Mesendoderm (in vitro differentiated cells): ENCODE measurements around the gene EVA1B.

Experiments
- DNase-seq: peaks from one replicate; pipeline ENCODE4 v3.0.0; 2013
- H2AK5ac ChIP-seq: 2 replicates; pipeline ENCODE4 v1.6.1; 2013; ENCODE audit warnings: low read length, inconsistent platforms
- H2BK120ac ChIP-seq: 2 replicates; pipeline ENCODE4 v1.6.1; 2013; ENCODE audit warnings: low read depth, mild to moderate bottlenecking, low read length, moderate library complexity, mixed read lengths
- H2BK15ac ChIP-seq: replicated peaks from 2 replicates; pipeline ENCODE4 v1.6.1; 2013; ENCODE audit warnings: low read depth, mild to moderate bottlenecking, moderate library complexity
- H2BK5ac ChIP-seq: 2 replicates; pipeline ENCODE4 v1.6.1; 2013; ENCODE audit warnings: low read length, inconsistent platforms
- H3K18ac ChIP-seq: 2 replicates; pipeline ENCODE4 v1.6.1; 2013; ENCODE audit warnings: mild to moderate bottlenecking, low read length, mixed read lengths
- H3K23ac ChIP-seq: one replicate; pipeline ENCODE4 v1.6.1; 2013; ENCODE audit warnings: low read length
- H3K27ac ChIP-seq: 2 replicates; pipeline ENCODE4 v1.5.1; 2013; ENCODE audit warnings: low read depth, mild to moderate bottlenecking, inconsistent platforms, low read length, moderate library complexity
- H3K27me3 ChIP-seq: 2 replicates; pipeline ENCODE4 v1.6.1; 2013; ENCODE audit warnings: low read length, control low read depth, mild to moderate bottlenecking, inconsistent platforms; ENCODE audit not compliant: insufficient read depth, poor library complexity
- H3K36me3 ChIP-seq: 2 replicates; pipeline ENCODE4 v1.6.1; 2013; ENCODE audit warnings: low read length, inconsistent platforms; ENCODE audit not compliant: control insufficient read depth, insufficient read depth
- H3K4ac ChIP-seq: one replicate; pipeline ENCODE4 v1.6.1; 2013; ENCODE audit warnings: low read depth, mild to moderate bottlenecking, low read length, moderate library complexity
- H3K4me1 ChIP-seq: 2 replicates; pipeline ENCODE4 v1.6.1; 2013; ENCODE audit warnings: low read depth, low read length, inconsistent platforms; ENCODE audit not compliant: control insufficient read depth
- H3K4me2 ChIP-seq: 2 replicates; pipeline ENCODE4 v1.6.1; 2013; ENCODE audit warnings: low read length
- H3K4me3 ChIP-seq: 2 replicates; pipeline ENCODE4 v1.5.1; 2013; ENCODE audit warnings: mild to moderate bottlenecking, low read length
- H3K56ac ChIP-seq: one replicate; pipeline ENCODE4 v1.6.1; 2013; ENCODE audit warnings: low read length
- H3K79me1 ChIP-seq: 2 replicates; pipeline ENCODE4 v1.6.1; 2013; ENCODE audit warnings: low read length, inconsistent platforms
- H3K79me2 ChIP-seq: 2 replicates; pipeline ENCODE4 v1.6.1; 2013; ENCODE audit warnings: mild to moderate bottlenecking, low read length; ENCODE audit not compliant: control insufficient read depth, insufficient read depth
- H3K9ac ChIP-seq: 2 replicates; pipeline ENCODE4 v1.6.1; 2013; ENCODE audit warnings: low read length, inconsistent platforms
- H4K5ac ChIP-seq: one replicate; pipeline ENCODE4 v1.6.1; 2013; ENCODE audit warnings: low read length
- H4K8ac ChIP-seq: one replicate; pipeline ENCODE4 v1.6.1; 2013; ENCODE audit warnings: low read depth, mild to moderate bottlenecking, control low read depth, low read length, moderate library complexity
- WGBS: extraction: QIAGEN DNeasy Blood & Tissue Kit; methylation state at CpG from one replicate; pipeline ENCODE4 v1.1.7; 2013; ENCODE audit warnings: low lambda C conversion rate, missing lambda C conversion rate; ENCODE audit not compliant: insufficient coverage; ENCODE audit errors: extremely low coverage; 5-methylcytosine and 5-hydroxymethylcytosine counted together

EVA1B gene

GRCh38 chr1:36343651-36344394 lies 20.4 kb upstream of the EVA1B start:
- H2AK5ac ChIP-seq: no peak overlapping the region
- H3K56ac ChIP-seq: no peak overlapping the region
- H3K27me3 ChIP-seq: no peaks in the 10 kb centered on the region
- H2BK15ac ChIP-seq: no peak overlapping the region
- no peak overlapping the region for H3K27ac ChIP-seq
- no peak overlapping the region for H3K18ac ChIP-seq
- H3K79me2 ChIP-seq: no peaks in the 10 kb centered on the region
- H2BK120ac ChIP-seq: no peak overlapping the region
- no peak overlapping the region for H3K9ac ChIP-seq
- no peak for DNase-seq
- no peak overlapping the region for H4K5ac ChIP-seq
- peaks cover 10% of the 10 kb centered on the region for H3K36me3 ChIP-seq
- H3K4ac ChIP-seq: no peak overlapping the region
- no peak overlapping the region for H4K8ac ChIP-seq
- WGBS: no CpG with 5 or more reads among the region's 24 CpGs
- no peak overlapping the region for H2BK5ac ChIP-seq
- no peaks in the 10 kb centered on the region for H3K79me1 ChIP-seq
- no peak overlapping the region for H3K23ac ChIP-seq
- H3K4me3 ChIP-seq: no peak overlapping the region
- H3K4me1 ChIP-seq: no peaks in the 10 kb centered on the region
- no peak overlapping the region for H3K4me2 ChIP-seq

- H3K79me2 ChIP-seq: no peaks in the 10 kb centered on the region
- H4K5ac ChIP-seq: no peak overlapping the region
- no peak overlapping the region for H3K4me2 ChIP-seq
- no peak overlapping the region for H3K4me3 ChIP-seq
- no peak overlapping the region for H3K18ac ChIP-seq
- DNase-seq: peak; percentile 53
- no peak overlapping the region for H3K23ac ChIP-seq
- H3K4me1 ChIP-seq: no peaks in the 10 kb centered on the region
- WGBS: no CpG with 5 or more reads among the region's 10 CpGs
- H3K36me3 ChIP-seq: peaks cover 2% of the 10 kb centered on the region
- no peak overlapping the region for H2AK5ac ChIP-seq
- no peaks in the 10 kb centered on the region for H3K79me1 ChIP-seq
- H3K27ac ChIP-seq: no peak overlapping the region
- H3K27me3 ChIP-seq: no peaks in the 10 kb centered on the region
- H3K4ac ChIP-seq: no peak overlapping the region
- no peak overlapping the region for H3K56ac ChIP-seq
- no peak overlapping the region for H2BK5ac ChIP-seq
- H3K9ac ChIP-seq: no peak overlapping the region
- H2BK120ac ChIP-seq: no peak overlapping the region
- H2BK15ac ChIP-seq: no peak overlapping the region
- H4K8ac ChIP-seq: no peak overlapping the region
These were observed 19.2 kb upstream of the EVA1B start for GRCh38 chr1:36342426-36343185.

- H3K27me3 ChIP-seq: no peaks in the 10 kb centered on the region
- no peak overlapping the region for H2BK15ac ChIP-seq
- H3K27ac ChIP-seq: no peak overlapping the region
- H4K8ac ChIP-seq: no peak overlapping the region
- H3K4ac ChIP-seq: no peak overlapping the region
- H3K79me1 ChIP-seq: no peaks in the 10 kb centered on the region
- H3K36me3 ChIP-seq: peaks cover 2% of the 10 kb centered on the region
- H3K9ac ChIP-seq: no peak overlapping the region
- H3K4me2 ChIP-seq: no peak overlapping the region
- H2BK5ac ChIP-seq: no peak overlapping the region
- no peaks in the 10 kb centered on the region for H3K4me1 ChIP-seq
- H2BK120ac ChIP-seq: no peak overlapping the region
- no peak overlapping the region for H3K4me3 ChIP-seq
- H2AK5ac ChIP-seq: no peak overlapping the region
- no CpG with 5 or more reads among the region's 34 CpGs for WGBS
- no peaks in the 10 kb centered on the region for H3K79me2 ChIP-seq
- H3K56ac ChIP-seq: no peak overlapping the region
- H4K5ac ChIP-seq: no peak overlapping the region
- H3K23ac ChIP-seq: no peak overlapping the region
- H3K18ac ChIP-seq: no peak overlapping the region
- DNase-seq: no peak
These were observed 18.3 kb upstream of the EVA1B start for GRCh38 chr1:36341626-36342320.

- H4K5ac ChIP-seq: no peak overlapping the region
- no peaks in the 10 kb centered on the region for H3K4me1 ChIP-seq
- no peak overlapping the region for H2BK5ac ChIP-seq
- no peaks in the 10 kb centered on the region for H3K36me3 ChIP-seq
- H3K27ac ChIP-seq: no peak overlapping the region
- H2BK120ac ChIP-seq: no peak overlapping the region
- H3K4ac ChIP-seq: no peak overlapping the region
- H3K79me1 ChIP-seq: no peaks in the 10 kb centered on the region
- no peak overlapping the region for H2BK15ac ChIP-seq
- no peak overlapping the region for H3K56ac ChIP-seq
- no peaks in the 10 kb centered on the region for H3K79me2 ChIP-seq
- H3K27me3 ChIP-seq: no peaks in the 10 kb centered on the region
- H2AK5ac ChIP-seq: no peak overlapping the region
- no peak overlapping the region for H3K4me2 ChIP-seq
- no peak overlapping the region for H3K23ac ChIP-seq
- H4K8ac ChIP-seq: no peak overlapping the region
- no peak for DNase-seq
- no peak overlapping the region for H3K18ac ChIP-seq
- no CpG with 5 or more reads among the region's 9 CpGs for WGBS
- no peak overlapping the region for H3K9ac ChIP-seq
- H3K4me3 ChIP-seq: no peak overlapping the region
These were observed 16.2 kb upstream of the EVA1B start for GRCh38 chr1:36339615-36340014.

GRCh38 chr1:36339215-36339614 lies 15.8 kb upstream of the EVA1B start:
- Histone ChIP-seq H4K5ac (no peak overlapping the region), H3K9ac (no peak overlapping the region), H3K36me3 (no peaks in the 10 kb centered on the region), H3K18ac (no peak overlapping the region), H3K27me3 (no peaks in the 10 kb centered on the region), H3K56ac (no peak overlapping the region), H3K4ac (no peak overlapping the region), H2BK15ac (no peak overlapping the region), H3K79me2 (no peaks in the 10 kb centered on the region), H4K8ac (no peak overlapping the region), H3K23ac (no peak overlapping the region), H3K27ac (no peak overlapping the region), H3K4me3 (no peak overlapping the region), H3K4me1 (no peaks in the 10 kb centered on the region), H2AK5ac (no peak overlapping the region), H3K79me1 (no peaks in the 10 kb centered on the region), H2BK5ac (no peak overlapping the region), H2BK120ac (no peak overlapping the region), H3K4me2 (no peak overlapping the region)
- no peak for DNase-seq
- no CpG with 5 or more reads among the region's 7 CpGs for WGBS
